Activated naive CD8-positive, alpha-beta T cell treated with anti-CD3 and anti-CD28 coated beads, Interleukin-2, amount 50 U/mL, for 24 hours (primary cell): ENCODE measurements around the gene RRP1.
"Not testable (repeated sequence)": the region's sequence is repeated elsewhere in the genome, so short reads cannot be mapped to it uniquely, and the experiment has no call there.

ENCODE experiments used
- ATAC-seq: fragments of 150-1000 bp; cut with Tn5 transposase; one replicate; pipeline ENCODE4 v1.10.0; 2021
- DNase-seq: peaks from one replicate; pipeline ENCODE4 v3.0.0; 2021
- H3K27ac Mint-ChIP-seq: one replicate; pipeline ENCODE4 v1.8.0; 2021; ENCODE audit warnings: mild to moderate bottlenecking, mixed read lengths
- H3K27me3 Mint-ChIP-seq: one replicate; pipeline ENCODE4 v1.8.0; 2021; ENCODE audit warnings: mixed read lengths
- H3K36me3 Mint-ChIP-seq: one replicate; pipeline ENCODE4 v1.8.0; 2021; ENCODE audit warnings: low read depth, mixed read lengths
- H3K4me1 Mint-ChIP-seq: one replicate; pipeline ENCODE4 v1.8.0; 2021; ENCODE audit warnings: mixed read lengths
- H3K4me3 Mint-ChIP-seq: one replicate; pipeline ENCODE4 v1.8.0; 2021; ENCODE audit warnings: mild to moderate bottlenecking, moderate library complexity, mixed read lengths
- H3K9me3 Mint-ChIP-seq: one replicate; pipeline ENCODE4 v1.8.0; 2021; ENCODE audit warnings: mixed read lengths

Gene RRP1

DNA sequence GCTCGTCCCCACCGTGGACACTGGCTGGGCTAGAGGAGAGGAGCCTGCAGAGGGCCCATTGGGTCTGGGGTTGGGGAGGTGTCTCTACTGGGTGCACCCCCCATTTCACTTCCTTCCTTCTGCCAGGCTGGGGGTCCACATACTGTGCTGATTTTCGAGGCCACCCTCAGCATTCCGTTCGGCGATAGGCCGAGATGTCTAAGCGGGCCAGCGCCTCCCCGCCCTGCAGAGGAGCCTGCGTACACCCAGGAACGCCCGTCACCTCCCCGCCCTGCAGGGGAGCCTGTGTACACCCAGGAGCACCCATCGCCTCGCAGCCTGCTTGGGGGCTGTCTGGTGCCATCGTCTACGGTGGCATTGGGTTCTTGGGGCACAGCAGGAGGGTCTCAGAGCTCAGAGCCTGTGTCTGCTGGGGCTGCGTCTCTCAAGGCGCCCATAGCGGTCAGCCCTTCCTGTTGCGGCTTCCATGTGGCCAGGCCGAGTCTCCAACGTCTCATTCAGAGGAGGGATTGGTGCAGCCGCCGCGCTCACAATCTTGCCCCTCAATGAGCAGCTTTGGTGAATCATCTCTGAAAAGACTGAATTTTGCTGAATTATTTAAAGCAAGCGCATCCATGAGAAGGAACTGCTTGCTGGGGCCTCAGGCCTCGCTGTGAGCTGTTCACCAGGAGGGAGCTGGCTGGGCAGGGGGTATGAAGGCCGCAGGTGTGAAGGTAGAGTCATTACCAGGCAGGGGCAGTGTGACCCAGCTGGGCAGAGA, 44.9 kb downstream of the RRP1 start:
- H3K27me3 Mint-ChIP-seq = peaks cover 43% of the 10 kb centered on the region

GRCh38 chr21:43835050-43835449, 45.7 kb downstream of the RRP1 start:
- H3K9me3 Mint-ChIP-seq = no peaks in the 10 kb centered on the region
- H3K27ac Mint-ChIP-seq = no peak overlapping the region
- no peaks in the 10 kb centered on the region for H3K36me3 Mint-ChIP-seq
- no peak for DNase-seq
- H3K4me1 Mint-ChIP-seq = peaks cover 9% of the 10 kb centered on the region
- H3K4me3 Mint-ChIP-seq = no peak overlapping the region
- H3K27me3 Mint-ChIP-seq = peaks cover 39% of the 10 kb centered on the region
- no peak for ATAC-seq

More for the DNA sequence above, 44.9 kb downstream of the RRP1 start:
- Mint-ChIP-seq H3K9me3 (no peaks in the 10 kb centered on the region), H3K36me3 (no peaks in the 10 kb centered on the region), H3K4me3 (no peak overlapping the region), H3K4me1 (peaks cover 9% of the 10 kb centered on the region), H3K27ac (no peak overlapping the region)
- DNase-seq = no peak
- no peak for ATAC-seq

DNA sequence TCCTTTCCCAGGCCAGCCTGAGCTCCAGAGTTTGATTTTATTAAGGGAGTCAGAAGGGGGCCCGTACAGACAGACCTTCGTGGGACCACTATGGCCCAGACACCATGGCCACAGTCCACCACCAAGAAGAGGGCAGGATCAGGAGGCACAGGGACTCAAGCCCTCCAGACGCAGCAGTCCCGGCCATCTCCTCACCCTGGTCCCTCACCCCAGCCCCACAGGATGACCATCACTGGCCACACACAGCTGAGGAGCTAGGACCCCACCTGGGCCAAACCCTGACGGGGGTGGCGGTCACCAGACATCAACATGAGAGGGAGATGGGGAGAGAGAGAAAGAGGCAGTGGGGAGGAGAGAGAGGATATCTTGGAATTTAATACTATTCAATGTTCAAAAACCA, 46.5 kb downstream of the RRP1 start:
- no peak for ATAC-seq
- Mint-ChIP-seq H3K27me3 (peaks cover 39% of the 10 kb centered on the region), H3K4me1 (peaks cover 9% of the 10 kb centered on the region)

GRCh38 chr21:43836616-43837015, 47.2 kb downstream of the RRP1 start:
- H3K27me3 Mint-ChIP-seq = peaks cover 39% of the 10 kb centered on the region
- H3K4me1 Mint-ChIP-seq = peaks cover 9% of the 10 kb centered on the region
- no peak for ATAC-seq
- no peak overlapping the region for H3K4me3 Mint-ChIP-seq
- H3K36me3 Mint-ChIP-seq = no peaks in the 10 kb centered on the region
- H3K9me3 Mint-ChIP-seq = no peaks in the 10 kb centered on the region
- no peak for DNase-seq
- no peak overlapping the region for H3K27ac Mint-ChIP-seq

More for the DNA sequence above, 46.5 kb downstream of the RRP1 start:
- no peaks in the 10 kb centered on the region for H3K9me3 Mint-ChIP-seq
- H3K27ac Mint-ChIP-seq = no peak overlapping the region
- no peak overlapping the region for H3K4me3 Mint-ChIP-seq
- no peak for DNase-seq
- H3K36me3 Mint-ChIP-seq = no peaks in the 10 kb centered on the region

GRCh38 chr21:43840259-43840658, 50.9 kb downstream of the RRP1 start:
- Mint-ChIP-seq H3K9me3 (peaks cover 4% of the 10 kb centered on the region), H3K4me1 (peaks cover 10% of the 10 kb centered on the region), H3K27ac (no peak overlapping the region), H3K36me3 (no peaks in the 10 kb centered on the region), H3K27me3 (peaks cover 26% of the 10 kb centered on the region), H3K4me3 (no peak overlapping the region)
- DNase-seq (no peak), ATAC-seq (no peak)

DNA sequence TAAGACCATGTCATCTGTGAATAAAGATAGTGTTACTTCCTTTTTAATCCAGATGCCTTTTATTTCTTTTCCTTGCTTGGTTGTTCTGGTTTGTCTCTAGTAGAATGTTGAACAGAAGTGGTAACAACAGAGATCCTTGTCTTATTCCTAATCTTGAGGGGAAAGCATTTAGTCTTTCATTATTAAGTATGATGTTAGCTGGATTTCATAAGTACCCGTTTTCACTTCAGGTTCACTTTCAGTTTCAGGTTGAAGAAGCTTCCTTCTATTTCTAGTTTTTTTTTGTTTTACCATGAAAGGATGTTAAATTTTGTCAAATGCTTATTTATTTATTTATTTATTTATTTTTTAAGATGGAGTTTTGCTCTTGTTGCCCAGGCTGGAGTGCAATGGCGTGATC, 53.4 kb downstream of the RRP1 start:
- H3K36me3 Mint-ChIP-seq = no peaks in the 10 kb centered on the region
- DNase-seq (no peak), ATAC-seq (peak; percentile 43)
- H3K4me3 Mint-ChIP-seq = peak overlapping the region; percentile 7
- peaks cover 2% of the 10 kb centered on the region for H3K27me3 Mint-ChIP-seq
- H3K27ac Mint-ChIP-seq = peak overlapping the region; percentile 24
- H3K9me3 Mint-ChIP-seq = peaks cover 4% of the 10 kb centered on the region
- H3K4me1 Mint-ChIP-seq = peaks cover 7% of the 10 kb centered on the region

DNA sequence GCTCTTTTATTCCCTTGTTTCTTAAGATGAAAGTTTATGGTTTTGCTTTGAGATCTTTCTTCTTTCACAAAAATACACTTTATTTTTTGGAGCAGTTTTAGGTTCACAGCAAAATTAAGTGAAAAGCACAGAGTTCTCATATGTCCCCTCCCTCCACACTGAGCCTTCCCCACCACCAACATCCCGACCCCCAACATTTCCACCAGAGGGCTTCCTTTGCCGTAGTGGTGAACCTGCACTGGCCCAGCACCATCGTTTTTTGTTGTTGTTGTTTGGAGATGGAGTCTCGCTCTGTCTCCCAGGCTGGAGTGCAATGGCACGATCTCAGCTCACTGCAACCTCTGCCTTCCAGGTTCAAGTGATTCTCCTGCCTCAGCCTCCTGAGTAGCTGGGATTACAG, 55.5 kb downstream of the RRP1 start:
- DNase-seq, H3K27ac Mint-ChIP-seq, H3K27me3 Mint-ChIP-seq, H3K36me3 Mint-ChIP-seq, H3K4me3 Mint-ChIP-seq, ATAC-seq, H3K9me3 Mint-ChIP-seq, H3K4me1 Mint-ChIP-seq: not testable (repeated sequence)

- peaks cover 5% of the 10 kb centered on the region for H3K4me1 Mint-ChIP-seq
- H3K4me3 Mint-ChIP-seq = no peak overlapping the region
- no peak for ATAC-seq
- peaks cover 4% of the 10 kb centered on the region for H3K9me3 Mint-ChIP-seq
- no peaks in the 10 kb centered on the region for H3K36me3 Mint-ChIP-seq
- H3K27me3 Mint-ChIP-seq = peaks cover 3% of the 10 kb centered on the region
- no peak overlapping the region for H3K27ac Mint-ChIP-seq
- no peak for DNase-seq
Observed at GRCh38 chr21:43845386-43845785, 56.0 kb downstream of the RRP1 start.

- Mint-ChIP-seq H3K4me1 (peaks cover 5% of the 10 kb centered on the region), H3K36me3 (no peaks in the 10 kb centered on the region), H3K27ac (no peak overlapping the region), H3K4me3 (no peak overlapping the region), H3K9me3 (peaks cover 8% of the 10 kb centered on the region), H3K27me3 (peaks cover 3% of the 10 kb centered on the region)
- ATAC-seq (no peak), DNase-seq (no peak)
Observed at GRCh38 chr21:43846430-43846829, 57.1 kb downstream of the RRP1 start.

DNA sequence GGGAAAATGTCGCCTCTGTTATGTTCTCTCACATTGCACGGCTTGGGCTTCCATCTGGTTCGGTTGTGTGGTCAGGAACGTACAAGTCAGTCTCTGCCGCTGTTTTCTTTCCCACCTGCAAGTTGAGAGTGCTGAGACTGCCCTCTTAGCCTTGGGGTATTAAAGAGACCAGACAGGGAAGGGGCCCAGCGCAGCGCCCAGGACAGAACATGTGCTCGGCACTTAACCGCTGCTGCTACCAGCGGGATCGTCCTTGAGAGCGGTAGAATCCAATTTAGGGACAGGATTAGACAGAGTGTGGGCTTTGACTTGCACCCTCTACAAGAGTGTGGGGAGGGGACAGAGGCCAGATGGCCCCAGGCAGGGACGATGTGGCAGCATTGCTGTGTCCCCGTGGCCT, 57.9 kb downstream of the RRP1 start:
- Mint-ChIP-seq H3K4me1 (peaks cover 5% of the 10 kb centered on the region), H3K27ac (no peak overlapping the region), H3K9me3 (peaks cover 8% of the 10 kb centered on the region), H3K4me3 (no peak overlapping the region), H3K36me3 (no peaks in the 10 kb centered on the region), H3K27me3 (peaks cover 3% of the 10 kb centered on the region)
- DNase-seq = no peak
- no peak for ATAC-seq

- DNase-seq (no peak), ATAC-seq (no peak)
- Mint-ChIP-seq H3K4me3 (no peak overlapping the region), H3K36me3 (no peaks in the 10 kb centered on the region), H3K27me3 (peaks cover 9% of the 10 kb centered on the region), H3K27ac (no peak overlapping the region), H3K4me1 (no peaks in the 10 kb centered on the region), H3K9me3 (peaks cover 8% of the 10 kb centered on the region)
Observed at GRCh38 chr21:43848771-43849170, 59.4 kb downstream of the RRP1 start.

GRCh38 chr21:43849532-43850299, 60.3 kb downstream of the RRP1 start:
- peaks cover 6% of the 10 kb centered on the region for H3K9me3 Mint-ChIP-seq

DNA sequence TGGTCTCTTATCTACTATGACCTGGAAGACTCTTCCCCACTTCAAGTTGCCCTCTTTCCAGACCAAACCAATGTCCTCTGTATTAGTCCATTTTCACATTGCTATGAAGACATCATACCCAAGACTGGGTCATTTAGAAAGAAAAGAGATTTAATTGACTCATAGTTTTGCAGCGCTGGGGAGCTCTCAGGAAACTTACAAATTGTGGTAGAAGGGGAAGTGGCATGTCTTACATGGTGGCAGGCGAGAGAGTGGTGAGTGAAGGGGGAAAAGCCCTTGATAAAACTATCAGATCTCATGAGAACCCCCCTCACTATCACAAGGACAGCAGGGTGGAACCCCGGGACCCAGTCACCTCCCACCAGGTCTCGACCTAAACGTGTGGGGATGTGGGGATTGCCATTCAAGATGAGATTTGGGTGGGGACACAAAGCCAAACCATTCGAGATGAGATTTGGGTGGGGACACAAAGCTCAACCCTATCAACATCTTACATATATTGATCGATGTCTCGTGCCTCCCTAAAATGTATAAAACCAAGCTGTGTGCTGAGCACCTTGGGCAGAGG, 61.4 kb downstream of the RRP1 start:
- ATAC-seq (no peak), DNase-seq (no peak)
- Mint-ChIP-seq H3K9me3 (peaks cover 4% of the 10 kb centered on the region), H3K27me3 (peaks cover 16% of the 10 kb centered on the region), H3K36me3 (no peaks in the 10 kb centered on the region), H3K4me1 (peaks cover 14% of the 10 kb centered on the region), H3K4me3 (no peak overlapping the region), H3K27ac (no peak overlapping the region)

More at GRCh38 chr21:43849532-43850299, 60.3 kb downstream of the RRP1 start:
- no peaks in the 10 kb centered on the region for H3K36me3 Mint-ChIP-seq
- ATAC-seq (no peak), DNase-seq (no peak)
- H3K4me1 Mint-ChIP-seq = peaks cover 3% of the 10 kb centered on the region
- no peak overlapping the region for H3K4me3 Mint-ChIP-seq
- peaks cover 13% of the 10 kb centered on the region for H3K27me3 Mint-ChIP-seq
- H3K27ac Mint-ChIP-seq = no peak overlapping the region

DNA sequence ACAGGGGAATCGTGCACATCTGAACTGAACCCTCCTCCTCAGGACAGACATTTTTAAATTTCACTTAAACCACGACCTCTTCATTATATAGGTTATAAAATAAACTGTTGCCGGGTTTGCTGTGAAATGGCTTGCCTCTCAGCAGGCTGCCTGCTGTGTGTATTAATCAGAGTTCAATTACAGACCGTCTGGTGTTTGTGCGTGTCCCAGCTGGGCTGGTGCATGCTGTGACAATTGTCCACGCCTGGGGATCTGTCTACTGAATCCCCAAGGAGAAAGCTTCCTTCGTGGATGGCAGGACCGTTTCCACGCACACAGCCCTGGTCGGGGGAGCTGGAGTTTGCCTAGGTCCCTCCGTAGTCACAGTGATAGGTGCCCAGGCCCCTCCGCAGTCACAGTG, 62.2 kb downstream of the RRP1 start:
- Mint-ChIP-seq H3K4me1 (peaks cover 17% of the 10 kb centered on the region), H3K9me3 (peaks cover 4% of the 10 kb centered on the region), H3K36me3 (no peaks in the 10 kb centered on the region), H3K27me3 (peaks cover 19% of the 10 kb centered on the region), H3K27ac (no peak overlapping the region), H3K4me3 (no peak overlapping the region)
- DNase-seq = no peak
- ATAC-seq = no peak
